HFFc6 (cell line): ENCODE measurements around the gene HSPA12A. TPM values are rescaled to one million over a fixed set of nuclear protein-coding genes. Genes with fewer than 3 reads are reported as not detected.

Source experiments
- DNase-seq: peaks from one replicate; pipeline ENCODE4 v3.0.0-alpha.2; 2018
- H3K27ac Mint-ChIP-seq: 2 replicates; pipeline ENCODE4 v1.8.0; 2020; ENCODE audit warnings: mild to moderate bottlenecking, mixed read lengths
- H3K27me3 Mint-ChIP-seq: 2 replicates; pipeline ENCODE4 v1.8.0; 2021; ENCODE audit warnings: mild to moderate bottlenecking, moderate library complexity, mixed read lengths; ENCODE audit not compliant: insufficient read depth
- H3K36me3 Mint-ChIP-seq: 2 replicates; pipeline ENCODE4 v1.8.0; 2021; ENCODE audit warnings: low read depth, mixed read lengths
- H3K4me1 Mint-ChIP-seq: 2 replicates; pipeline ENCODE4 v1.8.0; 2020; ENCODE audit warnings: low read depth, mixed read lengths
- H3K4me3 Mint-ChIP-seq: 2 replicates; pipeline ENCODE4 v1.8.0; 2020; ENCODE audit warnings: mild to moderate bottlenecking, moderate library complexity, mixed read lengths
- H3K9me3 Mint-ChIP-seq: 2 replicates; pipeline ENCODE4 v1.8.0; 2020; ENCODE audit warnings: mild to moderate bottlenecking, mixed read lengths
- CTCF ChIP-seq: fragments of 200-600 bp; sonication (generic); IDR thresholded peaks from 2 replicates; pipeline ENCODE4 v1.5.0; 2021; ENCODE audit warnings: antibody characterized with exemption, mild to moderate bottlenecking
- total RNA-seq, 6 experiments: library from RNA; stranded (reverse); fragmentation: NEBNext Ultra II Directional; extraction: Animal tissue kit (Norgen Biotek cat#: 25700); gene quantifications; 2 replicates in 1 of 6; 3 replicates in 5 of 6; pipeline ENCODE4 v1.2.3, GENCODE V29; 2021

HSPA12A gene
- total RNA-seq, 6 experiments from 2014 or later = 16.6 to 19.4 (median 17.7) TPM

- H3K9me3 Mint-ChIP-seq = no peaks in the 10 kb centered on the region
- H3K27me3 Mint-ChIP-seq = peaks cover 2% of the 10 kb centered on the region; the same call in 1 of the 2 replicates
- no peak for TF ChIP-seq CTCF
- peaks cover 10% of the 10 kb centered on the region for H3K36me3 Mint-ChIP-seq
- peak overlapping the region; percentile 88 for H3K27ac Mint-ChIP-seq
- peak; percentile 23 for DNase-seq
- peak overlapping the region; percentile 36; the same call in 1 of the 2 replicates for H3K4me3 Mint-ChIP-seq
- peaks cover 72% of the 10 kb centered on the region for H3K4me1 Mint-ChIP-seq
Observed at GRCh38 chr10:116732573-116732972, 9.8 kb downstream of the HSPA12A start.

GRCh38 chr10:116730464-116731260, 11.7 kb downstream of the HSPA12A start:
- Mint-ChIP-seq H3K27ac (no peak overlapping the region), H3K36me3 (peaks cover 18% of the 10 kb centered on the region), H3K27me3 (peaks cover 2% of the 10 kb centered on the region; the same call in 1 of the 2 replicates), H3K4me1 (peaks cover 76% of the 10 kb centered on the region), H3K9me3 (no peaks in the 10 kb centered on the region), H3K4me3 (no peak overlapping the region)
- no peak for TF ChIP-seq CTCF
- no peak for DNase-seq

GRCh38 chr10:116729243-116729642, 13.1 kb downstream of the HSPA12A start:
- H3K9me3 Mint-ChIP-seq = no peaks in the 10 kb centered on the region
- DNase-seq = no peak

GRCh38 chr10:116728526-116729096, 13.8 kb downstream of the HSPA12A start:
- H3K4me1 Mint-ChIP-seq = peaks cover 58% of the 10 kb centered on the region

More at GRCh38 chr10:116729243-116729642, 13.1 kb downstream of the HSPA12A start:
- H3K27ac Mint-ChIP-seq = no peak overlapping the region
- no peak for TF ChIP-seq CTCF
- H3K4me1 Mint-ChIP-seq = peaks cover 64% of the 10 kb centered on the region
- H3K4me3 Mint-ChIP-seq = no peak overlapping the region
- H3K36me3 Mint-ChIP-seq = peaks cover 12% of the 10 kb centered on the region
- H3K27me3 Mint-ChIP-seq = no peaks in the 10 kb centered on the region; the same call in 1 of the 2 replicates

More at GRCh38 chr10:116728526-116729096, 13.8 kb downstream of the HSPA12A start:
- DNase-seq = peak; percentile 80
- Mint-ChIP-seq H3K36me3 (peaks cover 8% of the 10 kb centered on the region; the same call in 1 of the 2 replicates), H3K9me3 (no peaks in the 10 kb centered on the region), H3K4me3 (no peak overlapping the region), H3K27ac (peak overlapping the region; percentile 52; the same call in 1 of the 2 replicates), H3K27me3 (no peaks in the 10 kb centered on the region; the same call in 1 of the 2 replicates)
- no peak for TF ChIP-seq CTCF
